Measurements from ENCODE around the gene OR13A1.

OR13A1 gene

DNA sequence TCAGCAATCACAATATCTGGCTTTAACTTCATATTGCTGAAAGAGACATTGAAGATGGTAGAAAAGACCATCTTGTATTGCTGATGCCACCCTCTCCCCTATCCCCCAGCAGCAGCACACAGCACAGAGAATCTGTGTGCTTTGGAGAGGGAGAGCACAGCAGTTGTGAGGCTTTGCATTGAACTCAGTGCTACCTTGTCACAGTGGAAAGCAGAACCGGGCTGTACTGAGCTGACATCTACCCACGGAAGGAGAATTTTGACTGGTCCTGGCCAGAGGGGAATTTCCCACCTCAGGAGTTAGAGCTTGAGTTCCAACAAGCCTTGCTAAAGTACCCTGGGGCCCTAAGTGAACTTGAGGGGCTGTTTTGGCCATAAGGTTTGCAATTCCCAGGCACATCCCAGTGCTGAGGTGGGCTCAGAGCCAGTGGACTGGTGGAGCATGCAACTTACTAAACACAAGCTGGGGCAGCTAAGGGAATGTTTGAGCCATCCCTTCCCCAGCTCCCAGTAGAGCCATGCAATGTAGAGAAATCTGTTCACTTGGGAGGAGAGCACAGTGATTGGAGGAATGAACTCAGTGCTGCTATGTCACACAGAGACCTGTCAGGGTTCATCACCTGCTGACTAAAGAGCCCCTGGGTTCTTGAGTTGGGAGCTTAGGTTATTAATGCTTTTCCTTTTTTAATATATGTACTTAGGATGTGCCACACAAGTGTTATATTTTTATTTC is 62.1 kb downstream of the OR13A1 start:
- no peak overlapping the region for H3K4me3 ChIP-seq (ENCODE audit: low read depth, low read length)
- DNase-seq (ENCODE audit: low read depth) = no peak
- TF ChIP-seq, protein P1, sequence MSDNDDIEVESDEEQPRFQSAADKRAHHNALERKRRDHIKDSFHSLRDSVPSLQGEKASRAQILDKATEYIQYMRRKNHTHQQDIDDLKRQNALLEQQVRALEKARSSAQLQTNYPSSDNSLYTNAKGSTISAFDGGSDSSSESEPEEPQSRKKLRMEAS (IDR thresholded peaks at IDR 0.05; ENCODE audit: low read depth, low read length) = no peak
- no peak for TF ChIP-seq POLR2A (IDR thresholded peaks at IDR 0.05; ENCODE audit: extremely low read depth, insufficient read length)
- TF ChIP-seq, protein P2, sequence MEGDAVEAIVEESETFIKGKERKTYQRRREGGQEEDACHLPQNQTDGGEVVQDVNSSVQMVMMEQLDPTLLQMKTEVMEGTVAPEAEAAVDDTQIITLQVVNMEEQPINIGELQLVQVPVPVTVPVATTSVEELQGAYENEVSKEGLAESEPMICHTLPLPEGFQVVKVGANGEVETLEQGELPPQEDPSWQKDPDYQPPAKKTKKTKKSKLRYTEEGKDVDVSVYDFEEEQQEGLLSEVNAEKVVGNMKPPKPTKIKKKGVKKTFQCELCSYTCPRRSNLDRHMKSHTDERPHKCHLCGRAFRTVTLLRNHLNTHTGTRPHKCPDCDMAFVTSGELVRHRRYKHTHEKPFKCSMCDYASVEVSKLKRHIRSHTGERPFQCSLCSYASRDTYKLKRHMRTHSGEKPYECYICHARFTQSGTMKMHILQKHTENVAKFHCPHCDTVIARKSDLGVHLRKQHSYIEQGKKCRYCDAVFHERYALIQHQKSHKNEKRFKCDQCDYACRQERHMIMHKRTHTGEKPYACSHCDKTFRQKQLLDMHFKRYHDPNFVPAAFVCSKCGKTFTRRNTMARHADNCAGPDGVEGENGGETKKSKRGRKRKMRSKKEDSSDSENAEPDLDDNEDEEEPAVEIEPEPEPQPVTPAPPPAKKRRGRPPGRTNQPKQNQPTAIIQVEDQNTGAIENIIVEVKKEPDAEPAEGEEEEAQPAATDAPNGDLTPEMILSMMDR (IDR thresholded peaks at IDR 0.05; ENCODE audit: low read depth, low read length) = no peak
- TF ChIP-seq MYC (IDR thresholded peaks at IDR 0.05; ENCODE audit: low read depth, low read length) = no peak
